Aorta (tissue), 5 donors: ENCODE data around the gene CMBL. TPM values are rescaled to one million over a fixed set of nuclear protein-coding genes. Genes with fewer than 3 reads are reported as not detected.
A peak's percentile ranks its signal among the peaks of the same experiment; 100 is the strongest.

Experiments
- ATAC-seq: fragments of 200-7000 bp; cut with Tn5 transposase; one replicate; pipeline ENCODE4 v1.9.1; 2022; ENCODE audit warnings: moderate library complexity; ENCODE audit not compliant: low FRiP score
- DNase-seq, 2 donors: peaks; one replicate each; pipeline ENCODE4 v3.0.0-alpha.2; 2020
- H3K27ac ChIP-seq, 2 donors: one replicate each; pipeline ENCODE4 v1.5.1; 2013; ENCODE audit warnings: low read length in 2 of 2, mild to moderate bottlenecking in 2 of 2, moderate library complexity in 2 of 2, control low read depth in 1 of 2, inconsistent platforms in 1 of 2, low read depth in 1 of 2
- H3K27me3 ChIP-seq, 2 donors: one replicate each; pipeline ENCODE4 v1.6.1; 2013; ENCODE audit warnings: control low read depth in 1 of 2, low read length in 1 of 2, mild to moderate bottlenecking in 1 of 2, moderate library complexity in 1 of 2; ENCODE audit not compliant: insufficient read depth in 2 of 2, control insufficient read depth in 1 of 2
- H3K36me3 ChIP-seq, 2 donors: one replicate each; pipeline ENCODE4 v1.6.1; 2013; ENCODE audit warnings: control low read depth in 1 of 2, low read length in 1 of 2, mild to moderate bottlenecking in 1 of 2; ENCODE audit not compliant: insufficient read depth in 2 of 2, control insufficient read depth in 1 of 2
- H3K4me1 ChIP-seq, 2 donors: one replicate each; pipeline ENCODE4 v1.6.1; 2013; ENCODE audit warnings: low read length in 2 of 2, control low read depth in 1 of 2, mild to moderate bottlenecking in 1 of 2, moderate library complexity in 1 of 2; ENCODE audit not compliant: insufficient read depth in 2 of 2, control insufficient read depth in 1 of 2
- H3K4me3 ChIP-seq, 2 donors: one replicate each; pipeline ENCODE4 v1.5.1; 2013; ENCODE audit warnings: low read length in 2 of 2, control low read depth in 1 of 2, mild to moderate bottlenecking in 1 of 2
- H3K9me3 ChIP-seq: one replicate; pipeline ENCODE4 v1.6.1; 2013; ENCODE audit warnings: mild to moderate bottlenecking, low read length; ENCODE audit not compliant: control insufficient read depth
- WGBS, 2 donors: extraction: QIAGEN DNeasy Blood & Tissue Kit; methylation state at CpG; one replicate each; pipeline ENCODE4 v1.1.7; 2013; 5-methylcytosine and 5-hydroxymethylcytosine counted together
- intact Hi-C, 2 donors: fragments of 100-400 bp; cut with DNase I; formaldehyde crosslinking; loops; one replicate each; pipeline versions ENCODE4 v1.14.2 to v1.15.0; 2022
- polyA plus RNA-seq, 2 donors: library from polyadenylated mRNA; stranded (reverse); fragments of 200-250 nt; gene quantifications; one replicate each; pipeline ENCODE4 v1.2.3, GENCODE V29; 2013
- total RNA-seq, 2 donors: library from RNA; stranded (reverse); fragmentation: NEBNext Ultra II Directional; extraction: Animal tissue kit (Norgen Biotek cat#: 25700); gene quantifications; one replicate each; pipeline ENCODE4 v1.2.1, GENCODE V29; 2021
- donor health status: healthy with polysubstance abuse.
- donor health status: Bipolar disorder and iron deficiency.
- donor health status: DM: no; HTN: no; CAD: no.
- donor health status: DM: no; HTN: no; CAD: no.
- donor health status: DM: yes; HTN: yes; CAD: no.

CMBL gene
- total and polyA plus RNA-seq, 4 donors: 7.5 to 76.4 (median 19.8) TPM

- Histone ChIP-seq H3K27me3 (no peaks in the 10 kb centered on the region), H3K36me3 (no peaks in the 10 kb centered on the region), H3K9me3 (no peaks in the 10 kb centered on the region), H3K4me1 (peaks cover 9 to 11% of the 10 kb centered on the region in 2 donors), H3K4me3 (no peak overlapping the region), H3K27ac (no peak overlapping the region)
- DNase-seq (no peak), ATAC-seq (no peak)
- intact Hi-C loops: no loop called here
- 93 to 99% methylated on average over 5 of the region's 5 CpGs for WGBS, 2 donors
Measured at GRCh38 chr5:10328323-10328722, 20.6 kb upstream of the CMBL start.

GRCh38 chr5:10324518-10325370 lies 17.0 kb upstream of the CMBL start:
- ATAC-seq (no peak), DNase-seq (no peak)
- H3K4me3 ChIP-seq: no peak overlapping the region
- no peaks in the 10 kb centered on the region for H3K9me3 ChIP-seq
- H3K36me3 ChIP-seq: no peaks in the 10 kb centered on the region
- intact Hi-C loops: no loop called here
- WGBS, 2 donors: 61 to 65% methylated on average over 6 of the region's 6 CpGs
- peaks cover 0 to 3% of the 10 kb centered on the region in 2 donors for H3K4me1 ChIP-seq
- no peak overlapping the region for H3K27ac ChIP-seq
- no peaks in the 10 kb centered on the region for H3K27me3 ChIP-seq

GRCh38 chr5:10323588-10324488 lies 16.1 kb upstream of the CMBL start:
- Histone ChIP-seq H3K4me1 (peaks cover 0 to 3% of the 10 kb centered on the region in 2 donors), H3K27ac (no peak overlapping the region), H3K36me3 (no peaks in the 10 kb centered on the region), H3K4me3 (no peak overlapping the region), H3K27me3 (no peaks in the 10 kb centered on the region), H3K9me3 (no peaks in the 10 kb centered on the region)
- no peak for ATAC-seq
- WGBS, 2 donors: 57 to 62% methylated on average over 6 of the region's 6 CpGs
- DNase-seq: no peak
- intact Hi-C loops: no loop called here

GRCh38 chr5:10321882-10322281 lies 14.2 kb upstream of the CMBL start:
- no peaks in the 10 kb centered on the region for H3K9me3 ChIP-seq
- no peak for DNase-seq
- intact Hi-C loops: no loop called here
- peaks cover 0 to 3% of the 10 kb centered on the region in 2 donors for H3K4me1 ChIP-seq
- ATAC-seq: no peak
- no peaks in the 10 kb centered on the region for H3K36me3 ChIP-seq
- no peak overlapping the region for H3K4me3 ChIP-seq
- H3K27me3 ChIP-seq: no peaks in the 10 kb centered on the region
- H3K27ac ChIP-seq: no peak overlapping the region
- WGBS, 2 donors: 83 to 84% methylated on average over 9 of the region's 9 CpGs

- DNase-seq (no peak), ATAC-seq (no peak)
- Histone ChIP-seq H3K36me3 (no peaks in the 10 kb centered on the region), H3K4me3 (no peak overlapping the region), H3K4me1 (peaks cover 0 to 3% of the 10 kb centered on the region in 2 donors), H3K27me3 (no peaks in the 10 kb centered on the region), H3K9me3 (no peaks in the 10 kb centered on the region), H3K27ac (no peak overlapping the region)
- 65 to 66% methylated on average over 3 of the region's 3 CpGs for WGBS, 2 donors
- intact Hi-C loops: no loop called here
Measured at GRCh38 chr5:10320793-10321192, 13.1 kb upstream of the CMBL start.

GRCh38 chr5:10319202-10319851 lies 11.6 kb upstream of the CMBL start:
- DNase-seq (no peak), ATAC-seq (peak; percentile 41)
- Histone ChIP-seq H3K36me3 (no peaks in the 10 kb centered on the region), H3K9me3 (no peaks in the 10 kb centered on the region), H3K4me1 (no peaks in the 10 kb centered on the region), H3K27me3 (no peaks in the 10 kb centered on the region), H3K4me3 (no peak overlapping the region), H3K27ac (no peak overlapping the region)
- WGBS, 2 donors: 83 to 86% methylated on average over 11 of the region's 11 CpGs
- intact Hi-C loops: no loop called here

- WGBS, 2 donors: 90 to 93% methylated on average over 6 of the region's 6 CpGs
- H3K27me3 ChIP-seq: no peaks in the 10 kb centered on the region
- H3K36me3 ChIP-seq: no peaks in the 10 kb centered on the region
- no peak overlapping the region for H3K27ac ChIP-seq
- ATAC-seq: no peak
- H3K4me3 ChIP-seq: no peak overlapping the region
- H3K4me1 ChIP-seq: no peaks in the 10 kb centered on the region
- intact Hi-C loops: no loop called here
- DNase-seq: no peak
- H3K9me3 ChIP-seq: no peaks in the 10 kb centered on the region
Measured at GRCh38 chr5:10317825-10318682, 10.4 kb upstream of the CMBL start.
